BLaER1 (cell line): ENCODE results near the gene PGLYRP4.

Source experiments
- H3K27ac ChIP-seq: shearing (Covaris generic); formaldehyde crosslinking; 2 replicates; pipeline ENCODE4 v1.8.1; 2022
- H3K27me3 ChIP-seq: shearing (Covaris generic); formaldehyde crosslinking; 2 replicates; pipeline ENCODE4 v1.8.1; 2022
- H3K36me3 ChIP-seq: shearing (Covaris generic); formaldehyde crosslinking; 2 replicates; pipeline ENCODE4 v1.8.1; 2022
- H3K4me1 ChIP-seq: shearing (Covaris generic); formaldehyde crosslinking; 2 replicates; pipeline ENCODE4 v1.8.1; 2022
- H3K4me2 ChIP-seq: shearing (Covaris generic); formaldehyde crosslinking; 2 replicates; pipeline ENCODE4 v1.8.1; 2022
- H3K4me3 ChIP-seq: shearing (Covaris generic); formaldehyde crosslinking; 2 replicates; pipeline ENCODE4 v1.8.1; 2022
- H3K9ac ChIP-seq: shearing (Covaris generic); formaldehyde crosslinking; 2 replicates; pipeline ENCODE4 v1.8.1; 2022
- H3K9me3 ChIP-seq: shearing (Covaris generic); formaldehyde crosslinking; 2 replicates; pipeline ENCODE4 v1.8.1; 2022
- H4K20me1 ChIP-seq: shearing (Covaris generic); formaldehyde crosslinking; 2 replicates; pipeline ENCODE4 v1.8.1; 2022
- Cebpa-rat ChIP-seq: shearing (Covaris generic); IDR thresholded peaks from 2 replicates; pipeline ENCODE4 v1.8.1; 2022

Gene PGLYRP4

DNA sequence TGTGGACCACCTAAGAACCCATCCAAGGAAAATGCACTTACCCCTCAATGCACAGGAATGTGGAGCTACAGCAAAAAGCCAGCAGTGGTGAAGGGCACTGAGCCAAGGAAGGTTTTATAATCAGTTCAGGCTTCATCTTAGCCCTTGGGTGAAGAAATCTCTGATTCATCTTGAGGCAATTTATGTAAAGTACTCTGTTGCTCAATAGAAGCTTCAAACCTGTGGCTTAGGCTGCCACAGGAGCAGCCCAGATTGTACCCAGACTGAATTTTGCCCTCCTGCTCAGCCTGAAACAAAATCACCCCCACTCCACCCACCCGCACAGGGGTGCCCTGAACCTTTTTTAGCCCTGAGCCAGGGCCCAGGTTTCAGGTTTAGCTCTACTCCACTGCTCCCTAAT, 26.9 kb upstream of the PGLYRP4 start, which contains the start of gene S100A12:
Gene S100A12, minus strand, starts transcription at position 111 of the 400 bp plus-strand sequence. CDS start 1,029 bp downstream, outside the sequence.
- no peaks in the 10 kb centered on the region for H3K4me1 ChIP-seq

DNA sequence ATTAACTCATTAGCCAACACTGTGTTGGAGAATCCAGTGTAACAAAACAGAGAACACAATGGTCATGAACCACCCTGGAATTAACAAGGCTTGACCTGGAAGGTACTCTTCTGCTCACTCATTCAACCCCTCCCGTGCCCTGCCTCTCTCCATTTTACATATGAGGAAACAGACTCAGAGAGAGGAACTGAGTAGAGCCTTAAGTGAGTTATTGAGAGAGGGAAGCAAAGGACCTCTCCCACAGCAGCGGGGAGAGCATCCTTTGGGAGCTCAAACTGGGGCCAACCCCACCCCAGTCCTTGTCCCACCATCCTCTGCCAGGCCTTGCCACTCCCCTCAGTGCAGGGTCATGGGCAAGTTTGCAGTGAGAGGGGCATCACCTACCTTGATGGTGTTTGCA, 25.4 kb upstream of the PGLYRP4 start:
- Histone ChIP-seq H3K9ac (no peak overlapping the region), H3K36me3 (no peaks in the 10 kb centered on the region), H3K27me3 (no peaks in the 10 kb centered on the region), H3K9me3 (no peaks in the 10 kb centered on the region), H3K27ac (no peak overlapping the region), H3K4me1 (no peaks in the 10 kb centered on the region), H3K4me2 (no peak overlapping the region), H4K20me1 (no peaks in the 10 kb centered on the region), H3K4me3 (no peak overlapping the region)
- no peak for TF ChIP-seq Cebpa-rat

More for the DNA sequence above, 26.9 kb upstream of the PGLYRP4 start, which contains the start of gene S100A12:
- Histone ChIP-seq H3K36me3 (no peaks in the 10 kb centered on the region), H3K9ac (no peak within 1 kb of the TSS), H3K27me3 (no peaks in the 10 kb centered on the region), H3K27ac (no peak within 1 kb of the TSS), H3K9me3 (peaks cover 3% of the 10 kb centered on the region; the same call in 1 of the 2 replicates), H3K4me2 (no peak within 1 kb of the TSS), H3K4me3 (no peak within 1 kb of the TSS), H4K20me1 (no peaks in the 10 kb centered on the region)
- no peak for TF ChIP-seq Cebpa-rat

DNA sequence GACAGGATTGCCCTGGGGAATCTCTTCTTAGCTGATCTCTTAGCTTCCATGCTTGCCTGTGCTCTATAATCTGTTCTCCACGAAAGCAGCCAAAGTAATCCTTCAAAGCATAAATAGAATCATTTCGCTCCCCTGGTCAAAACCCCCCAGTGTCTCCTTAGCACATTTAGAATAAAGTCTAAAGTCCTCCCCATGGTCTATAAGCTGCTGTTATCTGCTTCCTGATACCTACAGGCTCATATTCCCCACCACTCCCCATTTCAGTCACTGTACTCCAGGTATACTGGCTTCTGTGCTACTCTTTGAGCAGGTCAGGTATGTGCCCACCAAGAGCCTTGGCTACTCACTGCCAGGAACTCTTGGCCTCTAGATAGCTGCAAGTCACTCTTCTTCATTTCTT, 23.9 kb upstream of the PGLYRP4 start:
- Histone ChIP-seq H3K9me3 (no peaks in the 10 kb centered on the region), H3K4me2 (no peak overlapping the region), H3K9ac (no peak overlapping the region), H3K4me1 (no peaks in the 10 kb centered on the region), H3K36me3 (no peaks in the 10 kb centered on the region), H3K4me3 (no peak overlapping the region), H3K27me3 (no peaks in the 10 kb centered on the region), H3K27ac (no peak overlapping the region), H4K20me1 (no peaks in the 10 kb centered on the region)
- TF ChIP-seq Cebpa-rat, result no peak

DNA sequence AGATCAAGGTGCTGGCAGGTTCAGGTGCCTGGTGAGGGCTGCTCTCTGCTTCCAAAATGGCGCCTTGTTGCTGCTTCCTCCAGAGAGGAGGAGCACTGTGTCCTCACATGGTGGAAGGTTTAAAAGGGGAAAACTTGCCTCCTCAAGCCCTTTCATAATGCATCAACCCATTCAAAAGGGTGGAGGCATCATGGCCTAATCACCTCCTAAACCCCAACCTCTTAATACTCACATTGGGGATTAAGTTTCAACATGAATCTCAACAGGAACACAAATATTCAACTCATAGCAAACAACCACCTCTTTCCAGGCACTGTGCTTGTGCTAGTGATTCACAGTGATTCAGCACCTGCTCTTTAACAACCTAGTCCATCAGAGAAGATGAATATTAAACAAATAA, 22.6 kb upstream of the PGLYRP4 start:
- H3K4me2 ChIP-seq, result no peak overlapping the region

DNA sequence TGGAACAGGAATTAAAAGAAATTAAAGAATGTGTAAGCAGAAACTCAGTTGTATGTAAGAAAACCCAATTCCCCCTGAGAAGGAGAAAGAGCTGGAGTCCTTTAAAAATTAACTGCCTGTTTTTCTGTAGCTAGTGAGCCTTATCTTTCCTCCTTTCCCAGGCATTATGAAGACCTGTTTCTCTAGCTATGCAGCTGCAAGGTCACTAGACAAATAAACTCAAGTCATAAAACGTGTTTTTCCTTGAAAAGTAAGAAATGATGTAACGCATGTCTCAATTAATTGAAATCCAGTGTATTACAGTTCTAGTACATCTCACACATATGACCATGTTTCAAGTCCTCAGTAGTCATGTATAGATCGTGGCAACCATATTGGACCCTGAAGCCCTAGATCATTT, 21.5 kb upstream of the PGLYRP4 start:
- H3K4me3 ChIP-seq, result no peak overlapping the region
- H3K27me3 ChIP-seq, result no peaks in the 10 kb centered on the region
- no peak overlapping the region for H3K9ac ChIP-seq
- H3K4me1 ChIP-seq, result no peaks in the 10 kb centered on the region
- H3K4me2 ChIP-seq, result no peak overlapping the region
- H3K36me3 ChIP-seq, result no peaks in the 10 kb centered on the region
- no peaks in the 10 kb centered on the region for H3K9me3 ChIP-seq
- no peaks in the 10 kb centered on the region for H4K20me1 ChIP-seq
- no peak overlapping the region for H3K27ac ChIP-seq
- no peak for TF ChIP-seq Cebpa-rat

More for the DNA sequence above, 22.6 kb upstream of the PGLYRP4 start:
- Histone ChIP-seq H3K4me1 (no peaks in the 10 kb centered on the region), H3K9ac (no peak overlapping the region), H3K9me3 (no peaks in the 10 kb centered on the region), H3K4me3 (no peak overlapping the region), H4K20me1 (no peaks in the 10 kb centered on the region), H3K27me3 (no peaks in the 10 kb centered on the region), H3K27ac (no peak overlapping the region), H3K36me3 (no peaks in the 10 kb centered on the region)
- TF ChIP-seq Cebpa-rat, result no peak

DNA sequence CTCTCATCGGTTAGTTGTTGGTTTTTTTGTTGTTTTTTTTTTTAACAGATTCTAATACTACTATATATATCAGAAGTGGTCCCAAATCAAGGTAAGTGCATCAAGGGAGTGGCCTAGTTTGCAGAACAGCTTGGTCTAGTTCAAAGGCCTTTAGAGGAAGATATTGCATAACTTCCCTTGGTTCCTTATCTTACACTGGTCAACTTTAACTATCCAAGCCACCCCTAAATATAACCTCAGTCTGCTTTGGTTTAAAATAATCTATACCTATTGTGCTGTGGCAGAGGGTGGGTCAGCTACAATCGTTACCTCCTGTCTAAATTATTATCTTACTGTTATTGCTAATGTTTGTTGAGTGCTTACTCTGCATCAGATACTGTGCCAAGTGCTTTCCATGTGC, 19.9 kb upstream of the PGLYRP4 start:
- H3K4me1 ChIP-seq, result no peaks in the 10 kb centered on the region
- H3K36me3 ChIP-seq, result no peaks in the 10 kb centered on the region
- H4K20me1 ChIP-seq, result no peaks in the 10 kb centered on the region
- no peaks in the 10 kb centered on the region for H3K9me3 ChIP-seq
- no peak overlapping the region for H3K9ac ChIP-seq
- no peaks in the 10 kb centered on the region for H3K27me3 ChIP-seq
- no peak for TF ChIP-seq Cebpa-rat
- H3K4me3 ChIP-seq, result no peak overlapping the region
- no peak overlapping the region for H3K4me2 ChIP-seq
- H3K27ac ChIP-seq, result no peak overlapping the region

DNA sequence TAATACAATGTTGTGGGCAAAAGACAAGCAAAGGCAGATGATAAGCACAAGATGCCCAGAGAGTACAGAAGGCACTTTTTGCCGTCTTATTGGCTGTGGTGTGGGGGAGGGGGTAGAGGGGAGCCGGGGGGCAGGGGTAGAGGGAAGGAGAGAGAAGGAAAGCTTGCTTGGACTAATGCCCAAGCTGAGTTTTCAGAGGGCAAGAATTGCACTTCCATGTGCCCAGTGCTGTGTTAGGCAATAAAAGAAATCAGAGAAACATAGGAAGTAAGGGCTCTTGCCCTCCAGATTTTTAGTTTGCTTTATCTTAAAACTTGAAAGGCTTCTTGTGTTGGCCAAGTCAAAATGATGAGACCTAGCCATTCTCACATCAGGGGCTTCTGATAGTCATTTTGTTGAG, 18.4 kb upstream of the PGLYRP4 start:
- H3K27ac ChIP-seq, result no peak overlapping the region
- H3K27me3 ChIP-seq, result no peaks in the 10 kb centered on the region
- no peaks in the 10 kb centered on the region for H3K36me3 ChIP-seq
- H3K4me1 ChIP-seq, result no peaks in the 10 kb centered on the region
- H4K20me1 ChIP-seq, result no peaks in the 10 kb centered on the region
- no peak overlapping the region for H3K9ac ChIP-seq
- no peak overlapping the region for H3K4me3 ChIP-seq
- H3K4me2 ChIP-seq, result no peak overlapping the region
- no peaks in the 10 kb centered on the region for H3K9me3 ChIP-seq
- TF ChIP-seq Cebpa-rat, result no peak

DNA sequence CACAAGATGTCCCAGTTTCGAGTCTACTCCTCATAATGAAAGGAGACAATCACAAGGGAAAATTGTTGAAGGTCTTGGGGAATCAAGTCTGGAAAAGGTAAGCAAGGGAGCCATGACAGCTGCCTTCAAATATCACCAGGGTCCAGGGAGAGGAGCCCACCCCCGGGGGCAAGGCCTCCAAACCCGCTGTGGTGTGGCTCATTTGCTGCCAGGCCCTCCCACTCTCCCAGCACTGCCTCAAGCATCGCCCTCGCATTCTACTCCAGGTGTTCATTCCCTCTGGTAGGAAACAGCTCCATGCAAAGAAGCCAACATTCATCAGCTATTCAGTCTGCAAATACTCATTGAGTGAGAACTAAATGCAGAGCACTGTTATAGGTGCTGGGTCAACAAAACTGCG, 17.6 kb upstream of the PGLYRP4 start:
- Histone ChIP-seq H3K36me3 (no peaks in the 10 kb centered on the region), H3K9ac (no peak overlapping the region), H3K27me3 (no peaks in the 10 kb centered on the region), H3K9me3 (no peaks in the 10 kb centered on the region), H3K27ac (no peak overlapping the region), H3K4me2 (no peak overlapping the region), H4K20me1 (no peaks in the 10 kb centered on the region), H3K4me3 (no peak overlapping the region), H3K4me1 (no peaks in the 10 kb centered on the region)
- no peak for TF ChIP-seq Cebpa-rat

DNA sequence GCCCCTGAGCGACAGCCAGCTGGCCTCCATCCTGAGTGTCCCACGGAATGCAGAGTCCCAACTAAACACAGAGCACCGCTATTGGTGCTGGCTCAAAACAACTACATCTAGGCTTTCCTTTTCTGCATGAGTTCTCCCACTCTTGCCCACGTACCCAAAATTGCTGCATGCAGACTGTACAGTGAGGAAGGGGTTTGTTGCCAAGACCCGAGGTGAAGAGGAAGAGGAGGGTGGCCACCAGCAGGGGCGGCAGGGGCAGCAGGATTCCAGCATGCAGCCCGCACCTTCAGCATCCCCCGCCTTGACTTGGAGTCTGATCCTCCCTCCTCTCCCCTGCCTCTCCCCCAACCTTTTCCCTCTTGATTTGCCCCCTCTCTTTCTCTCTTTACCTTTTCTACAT, 17.1 kb upstream of the PGLYRP4 start:
- H3K4me1 ChIP-seq, result no peaks in the 10 kb centered on the region
- H3K36me3 ChIP-seq, result no peaks in the 10 kb centered on the region
- no peaks in the 10 kb centered on the region for H3K27me3 ChIP-seq
- H3K27ac ChIP-seq, result no peak overlapping the region
- no peak for TF ChIP-seq Cebpa-rat
- H4K20me1 ChIP-seq, result no peaks in the 10 kb centered on the region
- no peak overlapping the region for H3K4me3 ChIP-seq
- no peak overlapping the region for H3K9ac ChIP-seq
- no peak overlapping the region for H3K4me2 ChIP-seq
- no peaks in the 10 kb centered on the region for H3K9me3 ChIP-seq

DNA sequence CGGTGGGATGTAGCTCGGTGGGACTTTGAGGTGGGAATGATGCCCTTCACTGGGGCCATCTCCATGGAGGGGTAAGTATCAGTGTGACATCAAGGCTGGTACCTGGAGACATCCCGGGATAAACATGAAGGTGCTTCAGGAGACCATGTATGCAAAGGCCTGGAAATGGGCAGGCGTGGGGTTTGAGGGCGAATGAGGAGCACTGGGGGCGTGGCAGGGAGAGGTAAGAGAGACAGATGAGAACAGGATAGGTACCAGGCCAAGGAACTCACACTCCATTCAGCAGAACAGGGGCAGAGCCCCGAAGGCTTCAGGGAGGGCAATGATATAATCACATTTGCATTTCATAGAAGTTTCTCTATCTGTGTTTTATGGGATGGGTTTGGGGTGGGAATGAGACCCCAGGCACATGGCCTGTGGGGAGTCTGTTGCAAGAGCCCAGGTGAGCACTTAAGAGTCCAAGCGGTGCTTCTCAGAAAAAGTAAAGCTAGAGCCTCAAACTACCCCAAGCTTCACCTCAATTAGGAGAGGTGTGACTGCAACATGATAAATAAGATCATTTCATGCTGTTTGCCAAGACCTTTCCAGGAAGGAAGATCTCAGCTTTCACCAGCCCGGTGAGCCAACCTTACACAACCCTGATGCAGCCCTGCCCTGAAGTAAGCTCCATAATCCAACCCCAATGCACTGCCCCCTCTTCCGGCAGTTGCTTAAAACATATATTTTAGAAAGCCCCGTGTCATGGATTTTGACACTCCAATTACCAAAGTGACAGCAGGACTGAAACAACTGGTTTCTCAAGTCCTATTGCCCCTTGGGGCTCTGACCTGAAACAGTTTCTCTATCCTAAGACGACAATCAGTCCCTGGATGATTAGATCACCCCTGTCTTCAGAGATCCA, 16.4 kb upstream of the PGLYRP4 start:
- H3K4me3 ChIP-seq, result no peak overlapping the region
- H3K4me1 ChIP-seq, result 0 out of 2 replicates have a peak, but pooled peaks cover 3% of the 10 kb centered on the region
- no peak overlapping the region for H3K27ac ChIP-seq
- no peaks in the 10 kb centered on the region for H3K36me3 ChIP-seq
- H3K9me3 ChIP-seq, result no peaks in the 10 kb centered on the region
- H3K4me2 ChIP-seq, result no peak overlapping the region
- no peaks in the 10 kb centered on the region for H3K27me3 ChIP-seq
- H4K20me1 ChIP-seq, result no peaks in the 10 kb centered on the region
- no peak overlapping the region for H3K9ac ChIP-seq
- TF ChIP-seq Cebpa-rat, result no peak
